HG02610 (cell line): Measurements from ENCODE around the gene GLT1D1.

Experiments
- ATAC-seq: cut with Tn5 transposase; IDR thresholded peaks from one replicate; pipeline ENCODE4 v1.9.1; 2021; ENCODE audit warnings: mild to moderate bottlenecking, moderate library complexity; ENCODE audit not compliant: unreplicated experiment

Gene GLT1D1

DNA sequence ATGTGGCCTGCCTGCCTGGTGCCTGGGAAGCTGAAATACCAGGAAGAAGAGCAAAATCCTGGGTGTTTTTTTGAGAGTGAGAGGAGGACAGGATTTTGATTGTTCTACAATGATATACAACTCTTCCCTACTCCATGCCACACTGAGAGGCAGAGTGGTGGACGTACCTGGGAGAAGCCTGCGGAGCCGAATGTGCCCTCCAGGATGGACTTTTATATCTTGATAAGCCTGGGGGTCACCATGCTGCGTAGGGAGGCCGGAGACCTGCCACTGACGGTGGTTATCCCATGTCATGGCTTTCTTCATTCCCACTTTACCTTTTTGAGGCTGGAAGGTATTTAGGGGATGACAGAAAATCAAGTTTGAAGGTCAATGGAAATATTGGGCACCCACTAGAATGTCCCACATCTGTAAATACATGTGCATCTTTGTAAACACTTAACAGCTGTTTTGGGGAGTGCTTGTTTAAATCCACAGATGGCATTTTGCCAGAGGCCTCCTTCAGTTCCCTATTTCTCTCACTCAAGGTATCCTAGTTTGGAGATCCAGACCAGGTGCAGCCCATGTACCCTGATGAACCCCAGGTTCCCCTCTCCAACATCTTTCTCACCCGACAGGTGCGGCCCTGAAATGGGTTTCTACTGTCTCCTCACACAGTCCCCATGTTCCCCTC, 1.1 kb upstream of the GLT1D1 start:
- ATAC-seq = no peak

GRCh38 chr12:128853600-128854197, 421 bp downstream of the GLT1D1 start:
- peak; percentile 26 for ATAC-seq

DNA sequence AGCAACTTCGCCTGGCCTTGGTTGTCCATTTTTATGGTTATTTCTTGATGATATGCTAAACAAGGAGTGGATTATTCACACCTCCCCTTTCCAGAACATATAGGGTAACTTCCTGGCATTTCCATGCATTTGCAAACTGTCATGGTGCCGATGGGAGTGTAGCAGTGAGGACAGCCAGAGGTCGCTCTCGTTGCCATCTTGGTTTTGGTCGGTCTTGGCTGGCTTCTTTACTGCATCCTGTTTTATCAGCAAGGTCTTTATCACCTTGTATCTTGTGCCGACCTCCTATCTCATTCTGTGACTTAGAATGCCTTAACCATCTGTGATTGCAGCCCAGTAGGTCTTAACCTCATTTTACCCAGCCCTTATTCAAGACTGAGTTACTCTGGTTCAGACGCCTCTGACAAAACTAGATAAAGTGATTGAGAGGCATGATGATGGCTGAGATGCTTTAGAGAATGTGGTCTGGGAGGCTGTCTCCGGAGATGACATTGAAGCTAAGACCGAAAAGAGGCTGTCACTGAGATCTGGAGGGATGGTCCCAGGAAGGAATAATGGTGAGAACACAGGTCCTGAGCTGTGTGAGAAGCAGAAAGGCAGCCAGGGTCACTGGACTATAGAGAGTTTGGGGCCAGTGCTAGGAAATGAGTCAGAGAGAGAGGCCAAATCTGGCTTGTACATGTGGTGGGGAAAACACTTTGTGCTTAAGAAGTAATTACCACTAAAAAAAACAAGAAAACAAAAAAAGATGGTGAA, 2.9 kb downstream of the GLT1D1 start:
- peak; percentile 86 for ATAC-seq

GRCh38 chr12:128856791-128857078, 3.5 kb downstream of the GLT1D1 start:
- no peak for ATAC-seq

- ATAC-seq = peak; percentile 31
Measured at GRCh38 chr12:128857133-128857763, 4.0 kb downstream of the GLT1D1 start.

DNA sequence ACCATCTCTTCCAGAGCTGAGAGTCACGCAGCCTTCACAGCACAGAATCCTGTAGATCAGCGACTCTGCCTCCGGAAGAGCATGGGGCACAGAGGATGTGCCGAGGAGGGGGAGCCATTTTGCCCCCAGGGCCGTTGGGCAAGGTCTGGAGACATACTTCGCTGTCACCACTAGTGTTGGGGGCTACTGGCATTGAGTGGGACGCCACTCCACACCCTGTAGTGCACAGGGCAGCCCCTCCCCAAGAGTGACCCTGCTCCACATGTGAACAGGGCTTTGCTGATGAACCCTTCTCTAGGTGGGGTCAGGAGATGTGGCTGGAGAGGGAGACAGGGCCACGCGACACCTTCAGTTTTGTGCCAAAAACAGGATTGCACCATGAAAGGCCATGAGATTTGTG, 6.0 kb downstream of the GLT1D1 start:
- ATAC-seq = no peak

DNA sequence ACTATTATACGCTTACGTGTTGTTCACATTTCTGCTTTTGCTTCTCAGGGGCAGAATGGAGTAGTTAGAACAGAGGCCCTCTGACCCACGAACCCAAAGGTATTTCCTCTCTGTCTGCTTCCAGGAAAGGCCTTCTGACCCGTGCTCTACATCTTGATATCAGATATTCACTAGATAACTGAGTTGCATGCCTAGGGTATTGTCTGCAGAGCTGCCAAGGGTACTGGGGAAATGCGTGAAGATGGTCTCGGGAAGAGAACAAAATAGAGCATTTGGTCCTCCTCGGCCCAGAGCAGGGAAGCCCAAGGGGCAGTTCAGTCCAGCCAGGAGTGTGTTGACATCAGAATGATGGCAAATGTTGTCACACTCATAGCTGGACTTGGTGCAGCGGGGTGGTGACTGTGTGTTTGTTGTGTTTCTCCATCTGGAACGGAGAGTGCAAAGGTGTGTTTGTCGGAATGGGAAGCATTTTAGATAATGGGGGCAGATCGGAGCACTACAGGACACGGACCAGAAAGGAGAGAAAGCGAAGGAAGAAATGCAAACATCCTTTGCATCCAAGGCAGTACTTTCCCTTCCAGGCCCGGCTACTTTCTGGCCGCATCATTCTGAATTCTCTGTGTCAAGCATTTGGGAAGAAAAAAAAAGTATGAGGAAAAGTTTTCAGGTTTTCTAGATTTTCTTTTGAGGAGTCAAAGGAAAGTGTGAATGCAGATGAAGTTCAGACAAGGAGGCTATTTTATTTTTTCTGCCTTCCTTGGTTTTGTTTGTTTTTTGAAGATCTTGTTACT, 8.1 kb downstream of the GLT1D1 start:
- no peak for ATAC-seq

DNA sequence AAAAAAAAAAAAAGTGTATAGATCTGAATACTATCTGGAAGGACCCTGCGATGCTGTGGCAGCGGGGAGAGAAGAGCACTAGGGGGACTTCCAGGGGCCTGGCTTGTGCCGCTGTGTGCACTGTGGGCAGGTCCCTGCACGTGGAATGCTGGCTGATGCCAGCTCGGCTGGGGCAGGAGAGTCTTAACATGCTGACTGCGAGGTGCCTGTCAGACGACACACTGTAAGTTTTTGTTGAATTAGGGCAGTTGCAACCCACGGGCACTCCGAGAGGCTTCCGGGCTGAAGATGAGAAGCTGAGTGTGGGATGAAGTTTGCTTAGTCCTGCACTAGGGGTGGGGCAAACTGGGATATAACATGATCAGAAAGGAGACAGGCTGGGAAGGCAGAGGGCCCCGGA, 10.7 kb downstream of the GLT1D1 start:
- ATAC-seq = no peak

DNA sequence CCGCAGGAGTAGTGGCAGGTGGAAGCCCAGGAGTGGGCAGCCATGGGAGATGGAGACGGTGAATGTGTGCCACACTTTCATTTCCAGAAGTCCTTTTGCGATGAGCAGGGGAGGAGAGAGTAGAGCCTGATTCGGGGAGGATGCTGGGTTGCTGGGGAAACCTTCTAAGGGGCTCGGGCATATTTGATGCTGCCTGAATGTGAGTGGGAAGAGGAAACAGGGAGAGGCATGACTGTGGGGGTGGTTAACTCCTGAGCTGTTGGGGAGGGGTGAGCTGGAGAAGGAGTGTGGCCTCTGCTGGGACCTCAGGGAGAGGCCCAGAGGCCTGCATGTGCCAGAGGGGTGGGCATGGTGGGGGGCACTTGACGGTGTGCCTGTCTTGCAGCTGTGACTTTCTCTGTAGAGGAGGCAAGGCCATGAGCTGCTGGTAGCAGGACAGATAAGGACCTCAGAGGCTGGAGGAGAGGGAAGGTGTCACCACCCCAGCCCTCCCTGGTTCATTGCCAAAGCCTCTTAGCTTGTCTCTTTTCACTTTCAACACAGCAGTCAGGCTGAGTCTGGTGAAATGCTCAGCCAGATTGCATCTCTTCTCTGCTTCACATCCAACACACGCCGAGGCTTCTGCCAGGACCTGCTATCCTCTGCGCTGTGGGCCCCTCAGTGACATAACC, 11.4 kb downstream of the GLT1D1 start:
- ATAC-seq = no peak

- ATAC-seq = no peak
Measured at GRCh38 chr12:128867466-128867865, 14.2 kb downstream of the GLT1D1 start.

DNA sequence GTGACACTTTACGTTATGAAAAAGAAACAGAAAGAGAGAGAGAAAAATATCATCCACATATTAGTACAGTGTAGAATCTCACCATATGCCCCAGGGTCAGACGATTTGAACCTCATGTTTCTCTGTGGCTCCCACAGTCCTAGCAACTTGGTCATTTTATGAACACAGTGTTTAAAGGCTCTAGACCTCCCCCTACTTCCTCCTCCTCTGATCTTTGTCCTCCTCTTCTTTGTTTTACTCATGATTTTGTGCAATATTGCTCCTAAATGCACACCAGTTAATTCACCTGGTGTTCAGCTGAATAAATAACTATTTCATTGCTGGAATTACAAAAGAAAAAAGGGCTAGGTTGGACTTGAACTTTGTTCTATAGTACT, 18.2 kb downstream of the GLT1D1 start:
- peak; percentile 82 for ATAC-seq

DNA sequence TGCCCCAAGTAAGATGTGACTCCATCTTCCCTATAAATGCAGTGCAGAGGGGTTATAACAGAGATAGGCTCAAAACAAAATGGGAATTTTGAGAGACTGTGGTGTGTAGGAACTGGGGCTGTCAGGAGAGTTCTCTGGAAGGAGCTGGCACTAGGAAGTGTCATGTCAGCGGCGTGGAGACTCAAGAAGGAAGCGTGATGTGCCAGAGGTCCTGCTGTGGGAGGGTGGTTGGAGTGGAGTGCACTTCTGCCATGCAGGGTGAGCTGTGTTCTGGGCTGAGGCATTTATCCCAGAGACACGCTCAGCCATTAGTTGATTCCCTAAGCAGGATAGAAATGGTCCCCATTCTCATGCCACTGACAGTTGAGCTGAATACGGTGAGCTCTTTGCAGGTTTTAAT, 19.0 kb downstream of the GLT1D1 start:
- no peak for ATAC-seq

- ATAC-seq = no peak
Measured at GRCh38 chr12:128876559-128876958, 23.3 kb downstream of the GLT1D1 start.

DNA sequence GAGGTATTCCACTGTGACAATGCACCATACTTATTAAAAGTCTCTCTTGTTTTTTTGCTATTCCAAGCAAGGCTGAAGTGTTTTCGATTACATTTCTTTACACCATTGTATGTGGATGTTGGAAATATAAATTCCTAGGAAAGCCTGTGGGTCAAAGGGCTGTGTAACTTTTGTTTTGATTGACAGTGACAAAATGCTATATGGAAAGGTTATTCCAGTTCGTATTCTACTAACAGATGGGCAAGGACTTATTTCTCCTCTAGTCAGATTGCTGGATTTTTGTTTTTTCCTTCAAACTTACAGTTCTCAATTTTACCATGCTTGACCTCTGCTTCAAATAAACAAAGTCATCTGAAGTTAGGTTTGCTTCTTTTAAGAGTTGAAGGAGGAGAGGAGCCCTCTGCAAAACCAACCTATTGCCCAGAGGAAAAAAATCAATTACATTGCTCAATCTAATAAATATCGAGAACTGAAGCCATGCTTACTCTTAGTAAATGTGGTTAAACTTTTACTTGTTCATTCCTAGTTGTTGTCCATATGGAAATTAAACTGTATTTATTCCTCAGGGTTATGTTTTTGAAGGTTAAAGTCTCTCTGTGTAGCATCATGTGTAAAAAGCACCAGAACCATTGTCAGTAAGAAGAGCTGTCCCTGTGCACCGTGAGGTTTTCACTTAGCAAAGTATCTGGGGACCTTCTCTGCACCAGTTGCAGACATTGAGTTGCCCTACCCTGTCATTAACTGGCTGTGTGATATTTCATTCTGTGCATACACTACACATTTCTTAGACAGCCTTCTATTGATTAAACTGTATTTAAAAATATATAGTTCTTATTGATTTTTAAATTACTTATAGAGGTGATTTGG, 26.9 kb downstream of the GLT1D1 start:
- ATAC-seq = no peak

- no peak for ATAC-seq
Measured at GRCh38 chr12:128891856-128892255, 38.6 kb downstream of the GLT1D1 start.

DNA sequence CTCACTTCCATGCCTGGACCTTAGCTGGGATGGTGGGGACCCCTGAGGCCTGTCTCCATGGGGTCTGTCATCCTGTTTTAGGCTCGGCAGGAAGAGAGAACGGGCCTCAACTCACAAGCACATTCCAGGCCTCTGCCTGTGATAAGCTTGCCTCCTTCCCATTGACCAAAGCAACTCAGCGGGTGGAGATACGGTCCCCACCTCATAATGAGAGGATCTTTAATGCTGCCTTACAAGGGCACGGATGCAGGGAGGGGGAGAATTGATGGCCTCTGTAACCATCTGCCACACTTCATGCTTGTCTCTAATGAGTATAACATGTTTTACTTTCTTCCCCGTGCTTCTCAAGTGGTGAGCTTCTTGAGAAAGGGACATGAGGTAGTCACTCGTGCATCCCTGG, 50.0 kb downstream of the GLT1D1 start:
- no peak for ATAC-seq

DNA sequence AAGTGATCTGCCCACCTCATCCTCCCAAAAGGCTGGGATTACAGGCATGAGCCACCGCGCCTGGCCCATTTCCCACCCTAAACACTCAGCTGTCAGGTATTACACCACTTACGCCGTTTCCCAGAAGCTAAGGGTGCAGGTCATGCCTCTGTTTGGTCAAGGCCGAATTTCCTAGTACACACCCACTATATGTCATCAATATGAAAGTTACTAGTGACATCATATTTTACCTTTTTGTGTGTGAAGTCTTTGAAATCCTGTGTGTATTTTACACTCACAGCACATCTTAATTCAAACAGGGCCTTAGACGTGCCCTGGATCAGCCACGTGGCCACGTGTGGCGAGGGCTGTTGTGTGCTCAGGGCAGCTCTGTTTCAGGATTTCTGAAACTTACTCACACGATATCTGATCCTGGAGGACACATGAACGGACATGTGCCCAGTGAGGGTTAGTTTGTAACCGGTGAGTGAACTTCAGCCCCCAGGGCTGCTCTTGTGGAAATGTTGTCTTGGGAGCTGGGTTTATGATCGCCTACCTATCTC, 51.8 kb downstream of the GLT1D1 start:
- ATAC-seq = no peak

GRCh38 chr12:128906485-128907137, 53.3 kb downstream of the GLT1D1 start:
- ATAC-seq = no peak

DNA sequence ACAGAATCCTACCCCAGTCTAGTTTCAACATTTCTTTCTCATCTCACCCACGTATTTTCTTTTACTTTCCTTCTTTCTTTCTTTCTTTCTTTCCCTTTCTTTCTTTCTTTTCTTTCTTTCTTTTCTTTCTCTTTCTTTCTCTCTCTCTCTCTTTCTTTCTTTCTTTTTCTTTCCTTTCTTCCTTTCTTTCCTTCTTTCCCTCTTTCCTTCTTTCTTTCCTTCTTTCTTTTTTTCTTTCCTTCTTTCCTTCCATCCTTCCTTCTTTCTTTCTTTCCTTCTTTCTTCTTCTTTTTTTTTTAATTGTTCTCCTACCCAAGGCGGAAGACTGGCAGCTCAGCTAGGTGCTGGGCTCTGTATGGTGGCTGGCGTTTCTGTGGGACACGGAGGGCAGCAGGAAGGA, 55.0 kb downstream of the GLT1D1 start:
- ATAC-seq = no peak
